HG03521 (cell line): Measurements from ENCODE around the gene DNAJC1.
"Not testable (repeated sequence)": the region's sequence is repeated elsewhere in the genome, so short reads cannot be mapped to it uniquely, and the experiment has no call there.

Experiments
- ATAC-seq: cut with Tn5 transposase; IDR thresholded peaks from one replicate; pipeline ENCODE4 v1.9.1; 2021; ENCODE audit warnings: mild to moderate bottlenecking, moderate library complexity; ENCODE audit not compliant: unreplicated experiment

DNAJC1 gene

DNA sequence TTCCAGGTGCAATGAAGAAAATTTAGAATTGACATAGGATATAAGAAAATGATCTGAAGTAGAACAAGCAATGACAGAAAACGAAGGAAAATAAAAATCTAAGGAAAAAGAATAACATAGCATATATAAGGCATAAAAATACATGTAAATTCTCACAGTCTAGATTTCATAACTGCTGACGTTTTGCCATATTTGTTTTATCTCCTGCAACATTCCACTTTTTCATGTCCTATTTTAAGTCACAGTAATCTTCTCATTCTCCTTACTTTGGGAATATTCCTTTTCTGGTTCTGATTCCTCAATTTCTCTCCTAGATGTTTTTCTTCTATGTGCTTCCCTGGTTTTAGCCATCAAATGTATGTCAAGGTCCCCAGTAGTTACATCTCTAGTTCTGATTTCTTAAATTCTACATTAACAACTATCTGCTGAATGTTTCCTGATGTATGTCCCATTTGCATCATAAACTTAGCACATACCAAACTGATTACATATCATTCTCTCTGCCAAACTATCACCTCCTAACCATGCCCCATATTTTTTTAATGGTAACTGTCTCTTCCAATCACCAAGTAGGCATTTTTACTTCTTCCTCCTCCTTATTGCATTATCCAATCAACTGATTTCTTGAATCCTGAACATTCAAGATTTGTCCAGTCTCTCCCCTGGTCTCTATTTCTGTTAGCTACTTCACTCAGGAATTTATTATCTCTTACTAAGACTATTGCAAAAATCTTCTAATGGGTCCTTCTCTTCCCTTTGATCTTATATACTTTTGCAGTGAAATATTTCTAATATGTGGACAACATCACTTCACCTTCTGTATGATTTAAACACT lies 171.3 kb downstream of the DNAJC1 start:
- ATAC-seq, result no peak

DNA sequence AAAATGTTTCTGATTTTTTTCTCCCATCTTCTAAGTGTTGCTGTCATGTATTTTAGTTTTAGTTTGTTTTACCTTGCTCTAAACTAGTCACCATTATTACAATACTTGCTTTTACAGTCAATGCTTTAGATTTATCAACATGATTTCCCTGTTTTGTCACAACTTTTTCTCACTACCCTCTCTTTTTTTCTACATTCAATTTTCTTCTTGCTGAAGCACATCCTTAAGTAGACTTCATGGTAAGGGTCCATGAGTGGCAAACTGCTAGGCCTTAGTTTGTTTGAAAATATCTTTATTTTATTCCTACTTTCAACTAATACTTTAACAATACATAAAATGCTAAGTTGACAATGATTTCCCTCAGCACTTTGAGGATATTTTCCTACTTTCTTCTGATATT lies 173.5 kb downstream of the DNAJC1 start:
- no peak for ATAC-seq

DNA sequence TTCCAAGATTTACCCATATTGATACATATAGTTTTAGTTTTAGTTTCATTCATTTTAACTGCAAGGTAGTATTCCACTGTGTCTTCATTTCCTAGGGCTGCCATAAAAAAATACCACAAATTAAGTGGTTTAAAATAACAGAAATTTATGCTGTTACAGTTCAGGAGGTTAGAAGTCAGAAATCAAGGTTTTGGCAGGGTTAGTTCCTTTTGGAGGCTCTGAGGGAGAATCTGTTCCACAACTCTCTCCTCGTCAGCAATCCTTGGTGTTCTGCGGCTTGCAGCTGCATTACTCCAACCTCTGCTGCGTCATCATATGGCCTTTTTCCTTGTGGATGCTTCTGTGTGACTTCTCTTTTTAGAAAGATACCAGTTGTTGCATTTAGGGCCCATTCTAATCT lies 176.2 kb downstream of the DNAJC1 start:
- no peak for ATAC-seq

DNA sequence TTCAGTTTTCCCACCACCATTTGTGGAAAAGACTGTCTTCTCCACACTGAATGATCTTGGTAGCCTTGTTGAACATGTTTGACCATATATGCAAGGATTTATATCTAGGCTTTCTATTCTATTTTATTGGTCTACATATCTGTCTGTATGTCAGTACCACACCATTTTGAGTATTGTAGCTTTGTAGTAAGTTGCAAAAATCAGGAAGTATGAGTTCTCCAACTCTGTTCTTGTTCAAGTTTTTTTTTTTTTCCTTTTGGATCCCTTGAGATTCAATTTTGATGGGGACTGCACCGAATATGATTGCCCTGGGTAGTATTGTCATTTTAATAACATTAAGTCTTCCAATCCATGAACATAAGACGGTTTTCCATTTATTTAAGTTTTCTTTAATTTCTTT lies 176.8 kb downstream of the DNAJC1 start:
- no peak for ATAC-seq

DNA sequence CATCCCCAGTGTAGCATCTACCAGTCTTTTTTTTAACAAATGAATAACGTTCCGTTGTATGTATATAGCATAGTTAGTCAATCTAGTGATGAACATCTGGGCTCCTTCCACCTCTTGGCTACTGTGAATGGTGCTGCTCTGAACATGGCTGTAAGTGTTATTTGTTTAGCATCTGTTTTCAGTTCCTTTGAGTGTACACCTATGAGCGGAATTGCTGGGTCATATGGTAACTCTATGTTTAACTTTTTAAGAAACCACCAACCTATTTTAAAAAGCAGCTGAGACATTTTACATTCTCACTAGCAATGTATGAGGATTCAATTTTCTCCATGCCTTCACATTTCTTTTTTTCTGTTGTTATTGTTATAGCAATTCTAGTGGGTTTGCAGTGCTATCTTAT lies 178.2 kb downstream of the DNAJC1 start:
- ATAC-seq, result no peak

DNA sequence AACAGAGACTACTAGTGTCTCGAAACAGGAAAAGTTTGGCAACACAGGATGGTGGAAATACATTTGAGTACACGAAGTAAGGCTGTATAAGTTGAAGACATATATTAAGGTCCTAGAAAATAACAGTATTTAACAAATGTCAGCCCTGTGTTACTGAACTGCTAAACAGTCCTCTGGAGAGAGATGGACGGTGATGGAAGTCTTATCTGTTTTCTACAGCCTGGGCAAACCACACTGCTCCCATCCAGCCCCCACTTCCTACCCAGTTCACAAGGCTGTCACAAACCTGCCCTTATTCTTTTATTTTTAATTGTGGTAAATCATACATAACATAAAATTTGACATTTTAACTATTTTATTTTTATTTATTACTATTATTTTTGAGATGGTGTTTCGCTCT lies 179.1 kb downstream of the DNAJC1 start:
- ATAC-seq, result no peak

DNA sequence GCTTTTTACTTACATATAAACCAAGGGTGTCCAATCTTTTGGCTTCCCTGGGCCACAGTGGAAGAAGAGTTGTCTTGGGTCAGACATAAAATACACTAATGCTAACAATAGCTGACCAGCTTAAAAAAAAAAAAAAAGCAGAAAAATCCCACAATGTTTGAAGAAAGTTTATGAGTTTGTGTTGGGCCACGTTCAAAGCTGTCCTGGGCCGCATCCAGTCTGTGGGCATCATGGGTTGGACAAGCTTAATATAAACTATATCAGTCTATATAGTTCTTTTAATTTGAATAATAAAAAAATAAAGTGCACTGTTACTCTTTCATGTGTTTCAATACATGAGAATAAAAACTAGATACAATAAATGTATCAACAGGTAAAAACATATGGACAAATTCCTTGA lies 179.9 kb downstream of the DNAJC1 start:
- ATAC-seq, result no peak

DNA sequence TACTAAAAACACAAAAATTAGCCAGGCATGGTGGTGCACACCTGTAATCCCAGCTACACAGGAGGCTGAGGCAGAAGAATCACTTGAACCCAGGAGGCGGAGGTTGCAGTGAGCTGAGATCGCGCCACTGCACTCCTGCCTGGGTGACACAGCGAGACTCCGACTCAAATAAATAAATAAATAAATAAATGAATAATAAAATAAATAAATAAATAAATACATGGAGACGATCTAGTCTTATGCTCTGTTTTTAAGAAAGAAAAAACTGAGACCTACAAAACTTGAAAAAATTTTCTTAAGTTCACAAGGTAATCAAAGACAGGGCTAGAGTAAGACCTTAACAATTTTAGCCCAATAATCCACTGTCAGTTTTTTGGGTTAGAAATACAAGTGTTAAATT lies 181.3 kb downstream of the DNAJC1 start:
- ATAC-seq, result not testable (repeated sequence)

DNA sequence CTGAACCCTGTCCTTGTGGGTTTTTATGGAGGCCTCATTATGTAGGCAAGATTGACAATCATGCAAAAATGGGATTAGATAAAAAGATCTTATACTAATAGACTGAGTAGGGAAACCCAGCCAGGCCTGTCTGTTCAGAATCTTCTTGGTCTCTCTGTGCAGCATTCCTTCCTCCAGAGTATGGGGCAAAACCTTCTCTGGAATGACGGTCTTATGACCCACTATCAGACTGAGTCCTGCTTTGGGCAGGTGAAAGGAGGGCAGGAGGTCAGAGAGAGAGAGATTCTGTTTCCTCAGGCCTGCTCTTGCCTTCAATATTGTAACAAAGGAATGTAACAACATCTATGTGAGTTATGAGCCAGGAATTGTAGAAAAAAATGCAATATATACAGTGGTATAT lies 182.6 kb downstream of the DNAJC1 start:
- no peak for ATAC-seq

DNA sequence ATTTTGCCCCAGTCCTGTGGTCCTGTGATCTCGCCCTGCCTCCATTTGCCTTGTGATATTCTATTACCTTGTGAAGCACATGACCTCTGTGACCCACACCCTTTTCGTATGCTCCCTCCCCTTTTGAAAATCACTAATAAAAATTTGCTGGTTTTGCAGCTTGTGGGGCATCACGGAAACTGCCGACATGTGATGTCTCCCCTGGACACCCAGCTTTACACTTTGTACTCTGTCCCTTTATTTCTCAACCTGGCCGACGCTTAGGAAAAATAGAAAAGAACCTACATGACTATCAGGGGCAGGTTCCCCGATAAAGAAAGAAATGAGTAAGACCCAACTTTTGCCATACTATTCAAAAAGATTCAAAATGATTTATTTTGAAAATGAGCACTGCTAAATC lies 185.1 kb downstream of the DNAJC1 start:
- ATAC-seq, result not testable (repeated sequence)

DNA sequence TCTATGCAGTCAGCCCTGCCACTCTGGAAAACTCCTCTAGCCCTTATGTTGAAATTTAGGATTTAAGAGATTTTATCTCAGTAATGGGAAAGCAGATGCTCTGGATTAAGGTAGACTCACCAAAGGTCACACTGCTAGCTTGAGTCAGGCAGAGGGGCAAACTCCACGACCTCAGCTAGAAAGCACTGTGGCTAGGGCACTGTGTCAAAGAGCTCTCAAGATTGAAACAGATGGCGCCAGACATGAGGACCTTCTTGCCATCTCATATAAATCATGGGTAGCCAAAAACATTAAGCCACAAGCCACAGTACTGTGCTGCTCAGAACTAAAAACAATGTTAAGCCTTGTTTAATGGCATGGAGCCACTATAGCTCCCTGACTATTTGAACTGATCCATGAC lies 188.7 kb downstream of the DNAJC1 start:
- ATAC-seq, result no peak

DNA sequence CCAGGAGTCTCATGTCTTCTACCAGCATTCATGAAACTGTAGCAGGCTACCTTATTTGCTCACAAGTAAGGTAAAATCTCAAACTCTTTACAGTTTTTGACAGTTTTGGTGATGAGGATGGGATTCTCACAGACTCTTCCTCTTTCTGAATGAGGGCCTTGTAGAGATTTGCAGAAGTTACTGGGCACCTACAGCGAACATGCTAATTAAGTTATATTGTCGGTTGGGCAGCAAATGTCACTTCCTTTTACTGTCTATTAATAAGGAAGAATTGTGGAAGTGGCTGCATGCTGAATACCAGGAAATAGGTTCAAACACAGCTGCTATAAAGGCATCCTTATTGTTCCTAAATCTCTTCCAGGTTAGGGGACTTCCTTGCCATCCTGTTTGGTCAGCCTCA lies 189.6 kb downstream of the DNAJC1 start:
- ATAC-seq, result no peak

DNA sequence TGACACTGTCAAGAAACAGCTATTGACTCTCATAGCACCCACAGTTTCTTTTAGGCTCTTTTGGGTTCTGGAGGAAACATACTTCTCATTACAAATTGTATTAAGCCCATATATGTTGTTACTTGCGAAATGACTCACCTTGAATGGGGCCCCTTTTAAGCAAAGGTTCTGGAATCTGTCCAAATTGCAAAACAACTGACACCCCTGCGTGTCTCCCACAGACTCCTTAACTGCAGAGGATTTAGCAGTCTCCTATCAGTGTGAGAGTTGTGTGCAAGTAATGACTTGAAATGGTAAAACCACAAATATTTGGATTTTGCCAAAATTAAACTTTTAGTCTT lies 192.3 kb downstream of the DNAJC1 start:
- no peak for ATAC-seq

DNA sequence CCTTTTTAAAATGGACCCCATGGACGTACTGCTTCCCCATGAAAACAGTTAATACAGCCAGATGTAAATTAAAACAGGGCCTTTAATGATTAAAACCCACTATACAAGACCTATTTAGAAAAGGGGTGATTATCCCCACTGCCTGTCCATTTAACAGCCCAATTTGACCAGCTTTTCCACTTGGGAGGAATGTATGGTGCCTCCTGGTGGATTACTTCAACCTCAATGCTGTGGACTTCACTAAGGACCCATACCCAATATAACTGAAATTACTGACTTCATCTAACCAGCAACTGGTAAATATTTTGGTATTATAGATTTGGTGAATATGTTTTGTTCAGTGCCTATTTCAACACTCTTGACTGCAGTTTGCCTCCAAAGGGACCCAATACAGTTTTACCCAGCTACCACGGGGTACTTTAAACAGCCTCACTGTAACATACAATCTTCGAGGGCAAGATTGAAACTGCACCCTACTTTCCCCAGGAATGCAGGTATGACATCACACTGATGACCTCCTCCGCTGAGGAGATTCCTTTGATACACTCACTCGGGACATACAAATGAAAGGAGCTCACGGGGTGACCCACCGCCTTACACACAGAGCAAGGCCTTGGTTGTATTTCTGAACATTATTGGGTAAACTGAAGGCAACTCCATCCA lies 192.8 kb downstream of the DNAJC1 start:
- no peak for ATAC-seq

DNA sequence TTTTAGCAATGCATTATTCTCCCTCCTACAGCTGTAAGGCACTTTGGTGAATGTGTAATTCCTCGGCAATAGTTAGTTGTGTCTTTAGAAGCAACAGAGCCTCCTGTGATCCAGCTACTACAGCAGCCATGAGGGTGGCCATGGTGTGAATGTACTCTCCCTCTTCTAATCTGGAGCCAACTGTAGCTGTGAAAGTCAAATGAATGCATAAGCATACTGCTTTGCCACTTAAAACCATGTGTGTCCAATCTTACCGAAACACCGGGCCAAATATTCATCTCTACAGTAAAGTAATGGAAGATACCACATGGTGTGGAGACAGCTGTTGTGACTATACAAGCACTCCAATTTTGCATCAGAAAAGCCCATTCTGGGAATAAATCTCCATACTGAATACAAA lies 195.0 kb downstream of the DNAJC1 start:
- ATAC-seq, result no peak

DNA sequence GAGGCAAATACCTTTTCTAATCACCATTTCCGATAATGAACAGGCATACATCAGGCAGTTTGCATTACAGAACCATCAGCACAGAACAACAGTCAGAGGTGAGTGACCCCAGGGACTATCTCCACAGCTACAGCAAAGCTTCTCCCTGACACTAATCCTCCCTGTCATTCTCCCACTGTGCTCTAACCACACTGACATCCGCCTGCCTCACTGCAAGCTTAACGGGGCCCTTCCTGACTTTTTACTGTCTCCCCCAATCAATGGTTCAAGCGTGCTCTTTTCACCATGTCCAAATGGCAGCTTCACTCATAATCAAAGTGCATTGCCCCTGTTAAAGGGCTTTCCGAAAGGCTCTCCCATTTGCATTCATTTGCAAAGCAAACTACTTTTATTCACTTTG lies 196.3 kb downstream of the DNAJC1 start:
- no peak for ATAC-seq

DNA sequence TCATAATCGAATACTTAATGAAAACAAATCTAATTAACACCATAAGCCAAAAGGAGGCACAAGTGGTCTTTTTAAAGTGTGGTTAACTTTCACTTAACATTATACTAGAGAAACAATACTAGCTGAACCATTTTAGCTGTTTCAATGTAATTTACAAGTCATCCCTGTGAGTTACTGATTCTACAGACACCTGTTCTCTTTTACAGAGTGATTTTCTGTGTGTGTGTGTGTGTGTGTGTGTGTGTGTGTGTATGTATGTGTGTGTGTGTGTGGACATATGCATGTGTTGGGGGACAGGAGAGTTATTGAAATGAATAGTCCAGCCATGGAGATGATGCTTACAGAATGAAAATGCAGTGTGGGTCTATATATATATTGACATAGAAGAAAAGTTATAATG lies 200.2 kb downstream of the DNAJC1 start:
- ATAC-seq, result no peak

DNA sequence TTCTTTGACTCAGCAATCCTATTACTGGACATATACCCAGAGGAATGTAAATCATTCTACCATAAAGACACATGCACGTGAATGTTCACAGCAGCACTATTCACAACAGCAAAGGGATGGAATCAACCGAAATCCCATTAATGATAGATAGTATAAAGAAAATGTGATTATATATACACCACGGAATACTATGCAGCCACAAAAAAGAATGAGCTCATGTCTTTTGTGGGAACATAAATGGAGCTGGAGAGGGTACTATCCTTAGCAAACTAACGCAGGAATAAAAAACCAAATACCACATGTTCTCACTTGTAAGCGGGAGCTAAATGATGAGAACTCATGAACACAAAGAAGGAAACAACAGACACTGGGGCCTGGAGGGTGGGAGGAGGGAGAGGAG lies 201.9 kb downstream of the DNAJC1 start:
- no peak for ATAC-seq

DNA sequence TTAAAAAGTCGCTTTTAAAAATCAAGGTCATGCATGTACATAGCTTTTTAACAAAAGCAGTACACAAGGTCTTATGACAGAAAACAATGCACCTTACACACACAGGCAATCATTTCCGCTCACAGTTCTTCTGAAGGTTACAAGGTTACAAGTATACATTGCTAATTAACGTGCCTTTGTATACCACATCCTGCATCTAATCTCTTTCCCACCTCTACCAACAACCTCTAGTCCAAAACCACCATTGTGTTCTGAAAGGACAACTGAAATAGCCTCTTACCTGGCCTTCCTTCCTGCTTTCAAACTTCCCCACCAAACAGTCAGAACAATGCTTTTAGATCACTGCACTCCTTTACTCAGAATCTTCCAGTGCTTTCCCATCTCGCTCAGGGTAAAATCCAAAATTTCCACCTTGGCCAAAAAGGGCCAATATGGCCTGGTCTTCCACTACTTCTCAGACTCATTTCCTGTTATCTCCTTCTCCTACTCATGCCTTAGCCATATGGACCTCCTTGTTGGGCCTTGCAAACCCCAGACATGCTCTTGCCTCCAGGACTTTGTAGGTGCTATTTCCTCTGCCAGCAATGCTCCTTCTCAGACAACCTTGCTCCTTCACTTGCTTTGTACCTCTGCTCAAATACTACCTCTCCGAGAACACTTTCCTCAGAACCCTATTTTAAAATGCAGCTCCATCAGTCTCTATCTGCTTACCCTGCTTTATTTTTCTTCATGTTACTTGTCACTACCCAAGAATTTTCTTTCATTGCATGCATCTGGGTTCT lies 205.4 kb downstream of the DNAJC1 start:
- no peak for ATAC-seq

DNA sequence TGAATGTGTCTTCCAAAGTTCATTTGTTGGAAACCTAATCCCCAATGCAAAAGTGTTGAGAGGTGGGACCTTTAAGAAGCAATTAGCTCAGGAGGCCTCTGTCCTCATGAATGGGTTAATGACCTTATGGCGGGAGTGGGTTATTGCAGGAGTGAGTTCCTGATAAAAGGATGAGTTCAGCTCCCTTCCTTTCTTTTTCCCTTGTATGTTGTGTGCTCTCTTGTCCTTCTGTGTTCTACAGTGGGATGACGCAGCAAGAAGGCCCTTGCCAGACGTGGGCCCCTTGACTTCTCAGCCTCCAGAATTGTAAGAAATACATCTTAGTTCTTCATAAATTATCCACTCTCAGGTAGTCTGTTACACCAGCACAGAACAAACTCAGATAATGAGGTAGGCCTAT lies 206.0 kb downstream of the DNAJC1 start:
- no peak for ATAC-seq

DNA sequence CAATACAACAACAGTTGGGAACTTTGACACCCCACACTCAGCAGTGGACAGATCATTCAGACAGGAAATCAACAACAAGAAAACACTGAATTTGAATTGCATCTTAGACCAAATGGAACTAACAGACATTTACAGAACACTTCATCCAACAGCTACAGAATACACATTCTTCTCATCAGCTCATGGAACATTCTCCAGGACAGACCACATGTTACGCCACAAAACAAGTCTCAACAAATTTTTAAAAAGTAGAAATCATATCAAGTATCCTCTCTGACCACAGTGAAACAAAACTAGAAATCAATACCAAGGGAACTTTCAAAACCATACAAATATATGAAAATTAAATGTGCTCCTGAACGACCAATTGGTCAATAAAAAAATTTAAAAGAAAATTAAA lies 212.3 kb downstream of the DNAJC1 start:
- no peak for ATAC-seq

DNA sequence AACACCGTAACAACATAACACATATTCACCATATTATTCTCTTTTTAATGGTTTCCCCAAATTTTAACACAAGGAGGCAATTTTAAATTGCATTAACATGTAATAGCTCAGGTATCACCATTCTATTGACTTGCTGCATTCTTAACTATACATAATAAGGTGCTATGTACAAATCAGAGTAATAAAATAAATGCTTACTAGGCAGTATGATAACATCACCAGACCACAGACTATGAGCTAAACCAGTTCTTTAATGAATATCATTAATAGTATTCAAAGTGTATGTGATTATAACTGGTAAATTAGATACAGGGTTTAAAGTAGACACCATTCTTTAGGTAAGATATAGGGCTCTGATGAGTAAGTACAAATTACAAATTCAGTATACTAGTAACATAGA lies 226.6 kb downstream of the DNAJC1 start:
- ATAC-seq, result no peak
